Retina (tissue), 1 donor: ENCODE data around the gene GLMP.

Source experiments
- DNase-seq: peaks from one replicate; pipeline ENCODE4 v3.0.0-alpha.2; 2016

GLMP gene

GRCh38 chr1:156247460-156248322 is 47.8 kb downstream of the GLMP start, which contains the start of gene PAQR6:
Gene PAQR6 (minus strand): TSS chr1:156248056. CDS start chr1:156246731, 1,325 bp downstream.
- peak; percentile 62 for DNase-seq

- peak; percentile 32 for DNase-seq
Observed at GRCh38 chr1:156246781-156247459, 48.6 kb downstream of the GLMP start.

GRCh38 chr1:156246241-156246780 is 49.2 kb downstream of the GLMP start:
- DNase-seq: no peak

GRCh38 chr1:156245451-156246232 is 49.8 kb downstream of the GLMP start:
- peak; percentile 63 for DNase-seq

GRCh38 chr1:156244712-156245111 is 50.8 kb downstream of the GLMP start:
- DNase-seq: no peak

GRCh38 chr1:156244126-156244525 is 51.4 kb downstream of the GLMP start:
- DNase-seq: no peak

GRCh38 chr1:156242738-156243137 is 52.7 kb downstream of the GLMP start:
- DNase-seq: no peak
